Lower leg skin (tissue), 4 donors: ENCODE data around the gene C14orf132. TPM values are rescaled to one million over a fixed set of nuclear protein-coding genes. Genes with fewer than 3 reads are reported as not detected.

Experiments used
- DNase-seq, 2 donors: peaks; one replicate each; pipeline ENCODE4 v3.0.0-alpha.2; 2019; ENCODE audit warnings: low spot score in 2 of 2
- H3K4me3 ChIP-seq: fragments of 200-600 bp; sonication (generic); 2 replicates; pipeline ENCODE4 v1.5.1; 2017; ENCODE audit warnings: mild to moderate bottlenecking, low read depth; ENCODE audit not compliant: poor library complexity, severe bottlenecking
- CTCF ChIP-seq, 3 donors: fragments of 450-650 bp; IDR thresholded peaks; one replicate each; pipeline ENCODE4 v1.5.1; 2016; ENCODE audit warnings: antibody characterized with exemption in 3 of 3, mild to moderate bottlenecking in 3 of 3, moderate library complexity in 2 of 3
- POLR2A ChIP-seq, 2 donors: fragments of 450-650 bp; IDR thresholded peaks; one replicate each; pipeline ENCODE4 v1.6.1; 2016 to 2017; ENCODE audit warnings: antibody characterized with exemption in 2 of 2, mild to moderate bottlenecking in 1 of 2, moderate library complexity in 1 of 2
- WGBS, 2 donors: methylation state at CpG; one replicate each; pipeline ENCODE4 v1.1.5; 2018; 5-methylcytosine and 5-hydroxymethylcytosine counted together
- intact Hi-C: fragments of 100-400 bp; cut with DNase I; formaldehyde crosslinking; loops from one replicate; pipeline ENCODE4 v1.15.0; 2023; ENCODE audit warnings: low total_unique reads
- total RNA-seq, 4 donors: library from RNA; depleted of rRNA; stranded (reverse); fragments of >200 nt; gene quantifications; one replicate each; pipeline ENCODE4 v1.1.0, GENCODE V29; 2016

The C14orf132 gene
- total RNA-seq, 4 donors from 2014 or later = 9.6 to 24.9 (median 16.6) TPM

- DNase-seq = no peak
- intact Hi-C loops = no loop called here
- TF ChIP-seq CTCF (IDR thresholded peaks at IDR 0.05) (no peak), POLR2A (IDR thresholded peaks at IDR 0.05) (no peak)
These were observed 7.9 kb downstream of the C14orf132 start for GRCh38 chr14:96047101-96047500.

GRCh38 chr14:96049932-96050331 is 10.8 kb downstream of the C14orf132 start:
- DNase-seq = no peak
- intact Hi-C loops = no loop called here
- H3K4me3 ChIP-seq = no peak overlapping the region
- TF ChIP-seq CTCF (IDR thresholded peaks at IDR 0.05) (no peak), POLR2A (IDR thresholded peaks at IDR 0.05) (no peak)

More at GRCh38 chr14:96047101-96047500, 7.9 kb downstream of the C14orf132 start:
- no peak overlapping the region for H3K4me3 ChIP-seq

- DNase-seq = no peak
- intact Hi-C loops = no loop called here
- TF ChIP-seq CTCF (IDR thresholded peaks at IDR 0.05) = no peak
- TF ChIP-seq POLR2A (IDR thresholded peaks at IDR 0.05) = no peak
- no peak overlapping the region for H3K4me3 ChIP-seq
- 73 to 79% methylated on average over 4 of the region's 4 CpGs for WGBS, 2 donors
These were observed 11.3 kb downstream of the C14orf132 start for GRCh38 chr14:96050482-96050881.

GRCh38 chr14:96051231-96051630 is 12.1 kb downstream of the C14orf132 start:
- 58 to 87% methylated on average over 3 of the region's 3 CpGs for WGBS, 2 donors
- DNase-seq = no peak
- no peak for TF ChIP-seq CTCF (IDR thresholded peaks at IDR 0.05)
- no peak for TF ChIP-seq POLR2A (IDR thresholded peaks at IDR 0.05)
- H3K4me3 ChIP-seq = no peak overlapping the region
- intact Hi-C loops = no loop called here

GRCh38 chr14:96051642-96052540 is 12.7 kb downstream of the C14orf132 start:
- no peak overlapping the region for H3K4me3 ChIP-seq
- intact Hi-C loops = no loop called here
- DNase-seq = peak in 1 of 2 donors; percentile 69
- TF ChIP-seq POLR2A (IDR thresholded peaks at IDR 0.05) = no peak
- no peak for TF ChIP-seq CTCF (IDR thresholded peaks at IDR 0.05)
- WGBS, 2 donors = 64 to 75% methylated on average over 14 of the region's 14 CpGs
